ENCODE measurements around the gene TRIM62.

GRCh38 chr1:33206340-33206739 lies 24.5 kb upstream of the TRIM62 start:
- TF ChIP-seq EZH2 (IDR thresholded peaks at IDR 0.05; ENCODE audit: low read depth): no peak
- no peak for TF ChIP-seq CTCF (conservative IDR thresholded peaks at IDR 0.05)

Data from PC-9 (cell line).